HG03159 (cell line): Measurements from ENCODE around the gene CIBAR2.

Source experiments
- ATAC-seq: cut with Tn5 transposase; IDR thresholded peaks from one replicate; pipeline ENCODE4 v1.9.1; 2021; ENCODE audit warnings: mild to moderate bottlenecking, moderate library complexity; ENCODE audit not compliant: unreplicated experiment

The CIBAR2 gene

DNA sequence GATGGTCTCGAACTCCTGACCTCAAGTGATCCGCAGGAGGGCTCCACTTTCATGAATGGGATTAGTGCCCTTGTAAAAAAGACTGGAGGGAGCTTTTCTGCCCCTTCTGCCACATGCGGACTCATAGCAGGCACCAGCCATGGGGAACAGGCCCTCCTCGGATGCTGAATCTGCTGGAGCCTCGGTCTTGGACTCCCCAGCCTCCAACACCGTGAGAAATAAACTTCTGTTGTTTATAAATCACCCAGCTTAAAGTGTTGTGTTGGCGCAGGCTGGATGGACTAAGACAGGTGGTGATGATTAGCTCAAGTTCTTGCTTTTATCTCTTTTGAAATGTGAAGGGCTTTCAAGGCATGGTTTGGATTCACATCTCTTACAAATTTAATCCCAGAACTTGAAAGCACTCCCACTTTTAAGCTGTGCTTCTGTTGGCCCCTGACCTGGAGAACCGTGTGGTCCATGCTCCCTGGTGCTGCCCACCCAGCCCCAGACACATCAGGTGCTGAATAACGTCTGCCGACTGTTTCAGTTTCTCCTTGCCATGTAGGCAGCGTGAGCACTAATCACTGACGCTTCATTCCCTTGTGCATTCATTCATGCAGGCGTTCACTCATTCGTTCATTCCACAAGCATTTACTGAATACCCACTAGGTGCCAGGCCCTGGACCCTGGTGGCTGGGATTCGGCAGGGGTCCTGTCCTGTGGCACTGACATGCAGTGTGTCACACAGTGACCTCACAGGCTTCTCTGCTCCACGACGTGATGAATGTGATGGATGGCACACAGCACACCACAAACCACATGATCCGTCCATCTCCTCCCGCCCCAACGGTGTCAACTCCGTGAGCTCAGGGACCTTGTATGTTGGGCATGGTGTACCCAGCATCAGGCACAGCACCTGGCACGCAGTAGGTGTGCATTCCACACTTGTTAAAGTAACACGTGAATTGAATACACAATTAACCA is 8.9 kb downstream of the CIBAR2 start:
- no peak for ATAC-seq

DNA sequence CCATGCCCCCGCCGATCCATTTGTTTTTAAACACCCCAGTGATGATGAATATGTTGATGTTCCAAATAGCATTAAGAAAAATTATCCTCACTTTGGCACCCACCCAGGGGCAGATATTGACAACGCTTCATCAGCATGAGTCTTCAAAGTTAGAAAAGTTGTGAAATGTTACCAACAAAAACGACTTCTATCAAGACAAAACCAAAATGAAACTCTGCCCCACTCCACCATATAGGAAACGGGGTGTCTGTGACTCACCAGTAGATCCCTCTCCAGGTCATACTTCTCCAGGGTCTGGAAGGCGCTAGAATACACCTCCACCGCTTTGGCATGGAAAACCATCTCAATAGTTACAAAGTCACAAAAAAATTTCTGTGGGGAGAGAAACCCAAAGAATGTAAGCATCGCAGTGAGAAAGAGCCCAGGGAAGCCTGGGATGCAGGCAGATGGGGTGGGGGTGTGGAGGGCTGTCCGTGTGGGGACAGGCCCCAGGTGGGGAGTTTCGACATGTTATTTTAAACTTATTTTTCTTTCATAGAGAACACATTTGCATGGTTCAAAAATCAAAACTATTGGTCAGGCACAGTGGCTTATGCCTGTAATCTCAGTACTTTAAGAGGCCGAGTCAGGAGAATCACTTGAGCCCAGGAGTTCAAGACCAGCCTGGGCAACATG is 10.2 kb downstream of the CIBAR2 start:
- no peak for ATAC-seq

DNA sequence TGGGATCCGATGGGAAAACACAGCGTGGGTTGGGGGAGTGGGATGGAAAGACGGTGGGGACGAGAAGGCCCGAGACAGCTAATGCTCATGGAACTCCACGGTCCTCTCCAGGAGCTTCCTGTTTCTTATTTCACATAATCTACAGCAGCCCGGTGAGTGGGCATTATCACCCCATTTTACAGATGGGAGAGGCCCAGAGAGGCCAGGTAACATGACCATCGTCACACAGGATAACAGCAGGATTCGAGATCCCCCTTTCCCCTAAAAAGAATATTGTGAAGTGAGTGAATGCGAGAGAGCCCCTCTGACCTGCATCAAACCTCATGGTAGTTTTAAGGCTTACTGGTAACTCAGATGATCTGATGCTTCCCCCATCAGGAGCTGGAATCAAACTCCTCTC is 12.0 kb downstream of the CIBAR2 start:
- ATAC-seq, result no peak

DNA sequence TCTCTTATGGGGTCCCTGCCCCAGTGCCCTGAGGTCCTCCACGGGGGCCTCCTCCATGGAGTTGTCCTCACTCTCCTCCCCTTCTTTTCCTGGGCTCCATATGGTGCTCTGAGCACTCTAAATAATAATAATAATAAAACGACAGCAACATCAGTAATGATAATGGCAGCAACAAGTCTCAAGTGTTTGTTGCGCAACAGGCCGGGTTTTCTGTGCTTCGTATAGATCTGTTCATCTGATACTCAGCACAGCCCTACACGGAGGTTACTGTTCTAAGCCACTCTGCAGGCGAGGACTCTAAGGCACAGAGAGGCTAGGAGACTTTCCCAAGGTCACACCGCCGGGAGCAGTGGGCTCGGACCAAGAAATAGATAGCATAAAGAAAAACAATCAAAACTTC is 13.7 kb downstream of the CIBAR2 start:
- ATAC-seq, result no peak

- ATAC-seq, result no peak
Measured at GRCh38 chr16:85096921-85097320, 15.4 kb downstream of the CIBAR2 start.

GRCh38 chr16:85094812-85095211 is 17.5 kb downstream of the CIBAR2 start:
- no peak for ATAC-seq

GRCh38 chr16:85094176-85094805 is 18.0 kb downstream of the CIBAR2 start:
- no peak for ATAC-seq

- no peak for ATAC-seq
Measured at GRCh38 chr16:85093705-85094104, 18.6 kb downstream of the CIBAR2 start.

DNA sequence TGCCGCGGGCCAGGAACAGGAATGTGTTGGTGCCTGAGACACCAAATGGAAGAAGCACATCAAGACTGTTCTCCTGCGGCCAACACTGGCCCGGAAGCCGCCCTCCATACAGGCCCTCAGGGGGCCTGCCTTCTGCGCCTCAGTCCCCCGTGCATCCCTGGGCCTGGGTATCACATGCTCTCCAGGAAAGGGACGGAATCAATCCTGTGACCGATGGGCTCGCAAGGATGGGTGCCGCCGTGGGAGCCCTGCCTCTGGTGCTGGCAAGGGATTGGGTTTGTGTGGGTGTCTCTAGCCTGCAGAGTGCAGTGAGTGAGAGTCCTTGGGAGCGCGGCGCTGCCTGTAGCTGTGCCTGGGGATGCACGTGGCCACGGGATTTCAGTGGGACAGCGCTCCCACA is 19.4 kb downstream of the CIBAR2 start:
- ATAC-seq, result no peak

DNA sequence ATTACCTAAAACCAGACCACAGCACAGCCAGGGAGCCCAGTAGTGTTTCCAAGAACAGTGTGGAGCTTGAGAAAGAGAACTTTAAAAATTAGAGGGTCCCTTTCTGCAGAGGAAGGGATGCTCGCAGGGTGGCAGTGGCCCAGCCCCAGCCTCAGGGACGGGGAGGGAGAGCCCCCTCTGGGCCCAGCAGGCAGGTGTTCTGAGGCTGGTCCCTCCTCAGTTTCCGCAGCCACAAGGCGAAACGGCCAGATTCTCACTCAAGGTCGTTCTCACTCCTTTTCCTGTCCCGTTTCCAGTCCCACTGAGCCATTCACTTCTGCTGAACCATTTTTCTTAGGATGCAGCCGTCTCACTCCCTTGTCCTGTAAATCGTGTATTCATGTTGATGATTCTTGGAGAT is 20.0 kb downstream of the CIBAR2 start:
- no peak for ATAC-seq

- no peak for ATAC-seq
Measured at GRCh38 chr16:85091522-85091910, 20.8 kb downstream of the CIBAR2 start.

DNA sequence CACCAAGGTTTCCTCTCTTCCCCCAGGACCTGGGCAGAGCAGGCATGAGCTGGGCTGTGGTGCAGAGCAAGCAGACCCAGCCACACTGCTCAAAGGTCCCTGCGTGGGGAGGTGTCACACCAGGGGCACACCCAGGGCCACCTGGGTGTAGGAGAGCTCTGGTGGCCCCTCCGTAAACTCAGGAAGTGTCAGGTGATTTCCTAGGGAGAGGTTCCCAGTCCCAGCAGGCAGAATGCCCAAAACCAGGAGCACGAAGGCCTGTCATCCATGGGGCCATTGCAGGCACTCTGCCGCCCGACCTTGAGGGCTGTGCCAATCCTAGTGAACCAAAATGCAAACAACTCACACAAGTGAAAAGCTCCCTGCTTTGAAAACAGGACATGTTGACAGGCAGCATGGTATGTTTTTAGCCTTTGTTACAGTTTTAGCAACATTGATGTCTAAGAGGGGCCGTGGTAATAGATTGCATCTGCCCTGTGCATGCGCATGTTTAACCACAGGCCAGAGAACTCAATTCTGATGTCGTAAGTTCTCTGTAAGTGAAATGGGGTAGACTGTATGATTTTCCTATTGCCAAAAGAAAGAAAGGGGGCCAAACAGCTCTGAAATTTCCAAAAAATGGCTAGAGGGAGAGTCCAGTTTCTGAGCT is 21.3 kb downstream of the CIBAR2 start:
- ATAC-seq, result no peak

DNA sequence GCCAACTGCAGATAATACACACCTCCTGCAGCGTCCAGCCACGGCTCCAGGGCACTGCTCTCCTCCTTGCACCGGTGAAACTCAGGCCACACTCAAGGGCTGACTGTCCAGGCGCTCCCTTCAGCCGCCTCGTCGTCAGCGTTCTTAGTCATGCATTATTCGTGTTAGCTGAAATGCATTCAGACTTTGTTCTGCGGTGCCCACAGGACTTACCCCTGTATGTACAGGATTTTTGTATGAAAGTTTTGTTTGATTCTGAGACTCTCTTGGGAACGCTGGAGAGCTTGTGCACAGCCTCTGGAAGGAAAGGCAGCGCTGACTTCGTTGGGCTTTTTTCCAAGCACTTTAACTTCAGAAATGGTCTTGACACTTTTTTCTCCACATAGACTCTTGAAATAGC is 22.1 kb downstream of the CIBAR2 start:
- no peak for ATAC-seq

DNA sequence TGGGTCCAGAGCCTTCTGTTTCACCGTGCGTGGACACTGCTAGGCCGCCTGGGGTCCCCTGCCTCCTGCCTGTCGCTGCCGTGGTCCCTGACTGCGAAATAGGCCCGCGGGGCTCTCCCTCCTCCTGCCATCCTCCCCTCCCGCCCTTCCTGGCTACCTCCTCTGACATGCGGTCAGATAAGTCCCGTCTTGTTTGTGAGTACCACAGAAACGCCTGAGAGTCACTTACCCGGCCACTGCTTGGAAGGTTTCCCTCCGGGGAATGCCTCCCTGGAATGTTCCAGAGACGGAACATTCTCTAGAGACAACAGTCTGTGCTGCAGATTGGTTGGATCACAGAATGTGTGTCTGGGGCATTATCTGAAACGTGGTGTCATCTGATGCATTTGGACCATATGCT is 22.7 kb downstream of the CIBAR2 start:
- no peak for ATAC-seq

DNA sequence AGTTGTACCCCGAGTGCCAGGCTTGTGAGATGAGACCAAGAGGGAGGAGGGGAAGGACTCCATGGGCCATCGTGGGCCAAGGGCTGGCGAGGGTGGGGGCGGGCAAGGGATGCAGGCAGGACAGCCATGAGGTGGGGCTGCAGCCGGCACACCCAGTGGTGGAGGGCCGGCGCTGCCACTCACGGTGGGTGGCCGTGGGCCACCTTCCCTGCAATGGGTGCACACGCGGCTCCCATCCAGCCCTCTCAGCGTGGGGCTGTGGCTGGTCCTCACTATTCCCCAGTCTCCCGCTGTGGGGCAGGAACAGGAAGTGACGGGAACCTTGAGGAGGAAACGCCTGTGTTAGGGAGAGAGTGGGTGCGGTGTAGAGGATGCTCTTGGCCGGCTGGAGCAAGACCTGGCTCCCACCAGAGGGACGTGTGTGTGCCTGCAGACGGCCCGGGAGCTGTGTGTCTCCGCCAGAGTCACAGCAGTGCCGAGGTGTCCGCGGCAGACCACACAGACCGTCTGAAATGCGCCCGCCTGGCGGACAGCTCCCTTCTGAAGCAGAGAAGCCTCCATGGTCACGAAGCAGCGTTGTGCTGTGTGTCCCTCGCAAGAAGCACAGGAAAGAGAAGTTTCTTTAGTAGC is 23.6 kb downstream of the CIBAR2 start:
- ATAC-seq, result no peak

DNA sequence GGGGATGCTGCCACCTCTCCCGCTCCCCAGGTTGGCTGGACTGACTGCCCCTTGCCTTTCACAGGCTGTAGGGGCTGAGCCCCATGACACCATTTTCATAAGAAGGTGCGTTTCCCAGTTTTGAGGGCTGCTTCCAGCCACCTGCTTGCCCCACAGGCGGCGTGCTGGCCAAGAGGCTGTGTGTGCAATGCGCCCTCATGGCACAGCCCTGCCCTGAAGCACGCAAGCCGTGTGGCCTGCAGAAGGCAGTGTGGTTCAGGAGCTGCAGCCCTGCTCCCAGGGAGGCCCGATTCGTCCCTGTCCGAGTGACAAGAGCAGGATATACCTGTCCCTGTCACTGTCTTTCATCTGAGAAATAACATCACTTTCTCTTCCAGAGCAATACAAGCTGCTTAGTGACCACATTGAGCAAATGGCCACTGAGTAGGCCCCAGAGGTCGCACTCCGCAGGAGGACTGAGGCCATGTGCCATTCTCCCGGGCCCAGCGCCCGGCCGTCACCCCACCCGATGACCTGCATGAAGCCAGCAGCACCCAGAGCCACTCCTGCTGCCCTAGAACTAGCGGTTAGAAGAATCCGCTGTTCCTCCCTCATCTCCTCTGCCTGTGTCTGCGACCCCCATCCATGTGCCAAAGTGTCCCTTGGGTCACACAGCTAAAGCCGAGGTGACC is 24.2 kb downstream of the CIBAR2 start:
- ATAC-seq, result no peak

DNA sequence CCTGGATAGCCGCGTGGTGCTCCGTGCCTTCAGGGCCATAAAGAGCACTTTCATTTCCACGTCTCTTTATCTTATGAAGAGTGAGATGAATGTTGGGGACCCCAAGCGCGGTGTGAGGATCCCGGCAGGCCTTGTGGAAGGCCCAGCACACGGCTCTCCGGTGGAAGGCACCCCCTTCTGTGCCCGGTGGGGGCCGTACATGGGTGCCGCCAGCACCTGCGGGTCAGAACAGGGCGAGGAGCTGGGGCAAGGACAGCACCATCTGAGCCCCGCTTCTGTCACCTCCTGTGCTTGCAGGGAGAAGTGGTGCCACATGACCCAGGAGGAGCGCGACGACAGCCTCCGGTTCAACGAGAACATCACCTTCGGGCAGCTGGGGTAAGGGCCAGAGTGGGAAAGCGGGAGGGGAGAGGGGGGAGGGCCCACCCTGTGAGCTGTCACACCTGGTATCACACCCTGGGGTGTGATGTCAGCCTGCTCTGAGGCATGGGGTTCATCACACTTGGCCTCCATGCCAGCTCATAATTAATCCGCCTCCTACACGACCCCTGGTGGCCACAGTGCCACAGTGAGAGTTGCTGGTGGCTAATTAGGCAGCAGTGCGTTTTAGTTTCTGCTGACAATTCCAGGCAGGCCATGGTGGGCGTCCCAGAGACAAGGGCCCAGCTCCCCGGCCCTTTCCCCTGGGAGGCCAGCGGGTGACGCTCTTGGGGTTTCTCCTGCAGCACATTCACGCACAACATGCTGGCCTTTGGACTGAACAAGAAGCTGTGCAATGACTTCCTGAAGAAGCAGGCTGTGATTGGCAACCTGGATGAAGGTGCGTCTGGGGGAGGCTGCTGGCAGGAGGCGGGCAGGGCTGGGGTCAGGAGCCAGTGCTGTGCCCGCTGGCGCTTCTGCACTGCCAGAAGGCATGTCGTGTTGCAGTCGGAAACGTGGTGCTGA is 25.7 kb downstream of the CIBAR2 start:
- peak; percentile 58 for ATAC-seq

DNA sequence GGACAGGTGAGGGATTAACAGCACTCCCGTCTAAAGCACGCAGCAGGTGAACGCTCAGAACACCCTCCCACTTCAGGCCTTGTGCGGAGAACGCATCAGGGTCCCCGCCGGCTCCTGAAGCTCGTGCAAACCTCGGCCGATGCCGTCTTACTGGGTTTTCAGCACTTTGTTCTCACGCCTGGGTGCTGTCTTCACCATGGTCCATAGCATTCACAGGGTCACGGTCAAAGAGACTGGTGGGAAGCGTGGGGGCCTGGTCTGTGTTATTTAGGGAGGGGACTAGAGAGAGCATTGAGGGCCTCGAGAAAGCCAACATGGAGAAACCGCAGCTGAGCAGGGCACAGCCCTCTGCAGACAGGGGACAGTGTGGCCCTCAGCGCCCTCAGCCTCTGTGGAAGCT is 26.6 kb downstream of the CIBAR2 start:
- ATAC-seq, result no peak

DNA sequence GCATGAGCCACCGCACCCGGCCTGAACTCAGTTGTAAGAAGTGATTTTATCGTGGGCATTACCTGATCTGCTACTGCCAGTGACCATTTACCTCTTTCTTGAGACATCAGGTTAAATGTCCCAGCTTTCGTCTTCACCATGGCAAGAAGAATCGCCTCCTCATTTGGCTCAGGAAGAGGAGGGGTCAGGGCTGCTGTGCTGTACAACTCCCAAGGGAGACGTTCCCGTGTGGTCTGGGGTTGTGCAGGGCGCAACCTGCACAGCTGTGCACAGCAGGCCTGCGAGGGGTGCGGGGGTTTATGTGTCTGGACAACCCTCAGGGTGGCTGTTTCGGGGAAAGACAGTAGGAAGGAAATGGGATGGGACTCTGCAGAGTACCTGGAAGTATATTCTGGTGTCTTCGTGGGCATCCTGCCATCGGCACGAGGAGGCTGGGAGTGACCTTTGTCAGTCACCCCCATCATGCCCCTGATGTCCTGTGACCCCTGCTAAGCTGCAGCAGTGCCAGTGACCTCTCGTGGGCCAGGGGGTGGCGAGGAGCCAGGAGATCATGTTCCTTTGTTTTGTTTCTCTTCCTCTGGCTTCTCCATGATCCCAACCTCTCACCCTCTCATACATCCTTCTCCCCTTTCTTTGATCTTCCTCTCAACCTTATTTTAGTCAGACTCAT is 27.3 kb downstream of the CIBAR2 start:
- ATAC-seq, result no peak
